Midbrain (tissue), 1 donor: Measurements from ENCODE around the gene PGA4.

ENCODE experiments used
- DNase-seq: peaks from one replicate; lab custom pipeline; 2025; lab: John Stamatoyannopoulos, UW

The PGA4 gene

GRCh38 chr11:61279934-61280659 is 58.0 kb downstream of the PGA4 start:
- DNase-seq, result no peak

GRCh38 chr11:61280883-61281580 is 58.9 kb downstream of the PGA4 start:
- no peak for DNase-seq
